GM06990 (cell line): ENCODE results near the gene WDTC1.
A peak's percentile ranks its signal among the peaks of the same experiment; 100 is the strongest.

Experiments used
- DNase-seq: peaks from one replicate; pipeline ENCODE4 v3.0.0-alpha.2; 2011; ENCODE audit not compliant: insufficient read length; ENCODE audit errors: extremely low read depth
- H3K27me3 ChIP-seq: replicated peaks from 2 replicates; pipeline ENCODE4 v1.6.0; 2011; ENCODE audit warnings: low read length; ENCODE audit not compliant: control insufficient read depth, insufficient read depth
- H3K36me3 ChIP-seq: 2 replicates; pipeline ENCODE4 v1.5.1; 2011; ENCODE audit warnings: low read length; ENCODE audit not compliant: control insufficient read depth, insufficient read depth
- H3K4me3 ChIP-seq: replicated peaks from 2 replicates; pipeline ENCODE4 v1.5.1; 2011; ENCODE audit warnings: low read depth, mild to moderate bottlenecking, control low read depth, low read length
- TF ChIP-seq, protein P1 (sequence below): IDR thresholded peaks from 2 replicates; pipeline ENCODE4 v1.5.1; 2011; ENCODE audit warnings: low read length, control low read depth, mild to moderate bottlenecking, inconsistent platforms; ENCODE audit not compliant: insufficient read depth, poor library complexity, severe bottlenecking

WDTC1 gene

DNA sequence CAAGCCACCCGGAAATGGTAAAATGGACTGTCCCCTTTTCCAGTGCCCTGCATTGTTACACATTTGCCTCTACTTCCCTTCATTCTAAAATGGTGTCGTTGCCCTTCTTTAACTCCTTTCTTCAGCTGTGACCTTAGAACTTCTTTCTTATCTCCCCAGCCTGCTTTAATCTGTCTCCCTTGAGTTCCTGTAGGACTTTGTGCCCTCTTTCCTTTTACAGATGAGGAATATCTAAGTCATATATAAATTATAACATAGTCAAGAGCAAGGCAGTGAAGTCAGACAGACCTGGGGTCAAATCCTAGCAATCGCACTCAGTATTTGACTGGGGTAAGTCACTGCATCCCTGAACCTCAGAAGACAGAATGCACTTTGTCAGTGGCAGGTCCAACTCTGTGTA, 56.1 kb downstream of the WDTC1 start:
- no peaks in the 10 kb centered on the region for H3K27me3 ChIP-seq
- no peak overlapping the region for H3K4me3 ChIP-seq
- no peak for DNase-seq
- peaks cover 7% of the 10 kb centered on the region for H3K36me3 ChIP-seq
- TF ChIP-seq, protein P1, sequence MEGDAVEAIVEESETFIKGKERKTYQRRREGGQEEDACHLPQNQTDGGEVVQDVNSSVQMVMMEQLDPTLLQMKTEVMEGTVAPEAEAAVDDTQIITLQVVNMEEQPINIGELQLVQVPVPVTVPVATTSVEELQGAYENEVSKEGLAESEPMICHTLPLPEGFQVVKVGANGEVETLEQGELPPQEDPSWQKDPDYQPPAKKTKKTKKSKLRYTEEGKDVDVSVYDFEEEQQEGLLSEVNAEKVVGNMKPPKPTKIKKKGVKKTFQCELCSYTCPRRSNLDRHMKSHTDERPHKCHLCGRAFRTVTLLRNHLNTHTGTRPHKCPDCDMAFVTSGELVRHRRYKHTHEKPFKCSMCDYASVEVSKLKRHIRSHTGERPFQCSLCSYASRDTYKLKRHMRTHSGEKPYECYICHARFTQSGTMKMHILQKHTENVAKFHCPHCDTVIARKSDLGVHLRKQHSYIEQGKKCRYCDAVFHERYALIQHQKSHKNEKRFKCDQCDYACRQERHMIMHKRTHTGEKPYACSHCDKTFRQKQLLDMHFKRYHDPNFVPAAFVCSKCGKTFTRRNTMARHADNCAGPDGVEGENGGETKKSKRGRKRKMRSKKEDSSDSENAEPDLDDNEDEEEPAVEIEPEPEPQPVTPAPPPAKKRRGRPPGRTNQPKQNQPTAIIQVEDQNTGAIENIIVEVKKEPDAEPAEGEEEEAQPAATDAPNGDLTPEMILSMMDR, result no peak

DNA sequence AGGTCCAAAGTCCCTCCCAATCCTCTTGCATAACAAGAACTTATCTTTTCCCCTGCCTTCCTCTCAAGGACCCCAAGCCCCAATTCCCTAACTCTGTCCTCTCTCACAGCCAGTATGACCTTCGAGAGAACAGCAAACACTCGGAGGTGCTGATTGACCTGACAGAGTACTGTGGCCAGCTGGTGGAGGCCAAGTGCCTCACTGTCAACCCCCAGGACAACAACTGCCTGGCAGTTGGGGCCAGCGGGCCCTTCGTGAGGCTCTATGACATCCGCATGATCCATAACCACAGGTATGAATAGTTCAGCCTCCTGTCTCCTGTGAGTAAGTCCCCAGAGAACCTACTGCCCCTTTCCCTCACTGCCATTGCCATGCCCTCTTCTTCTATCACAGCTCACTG, 57.7 kb downstream of the WDTC1 start:
- peaks cover 15% of the 10 kb centered on the region for H3K36me3 ChIP-seq
- DNase-seq, result no peak

DNA sequence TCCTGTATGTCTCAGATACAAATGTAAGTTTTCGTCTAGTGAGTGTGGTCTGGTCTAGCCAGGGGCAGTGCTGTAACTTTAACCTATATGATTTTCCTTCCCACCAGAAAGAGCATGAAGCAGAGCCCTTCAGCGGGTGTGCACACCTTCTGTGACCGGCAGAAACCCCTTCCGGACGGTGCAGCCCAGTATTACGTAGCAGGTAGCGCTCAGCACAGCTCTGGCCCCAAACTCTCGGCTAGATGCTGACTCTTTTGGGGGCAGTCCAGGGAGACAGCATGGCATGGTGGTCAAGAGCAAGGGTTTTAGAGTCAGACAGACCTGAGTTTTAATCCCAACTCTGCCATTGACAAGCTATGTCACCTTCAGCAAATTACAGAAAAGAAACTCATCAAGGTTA, 59.5 kb downstream of the WDTC1 start:
- TF ChIP-seq, protein P1, result no peak
- Histone ChIP-seq H3K4me3 (no peak overlapping the region), H3K27me3 (no peaks in the 10 kb centered on the region), H3K36me3 (peaks cover 18% of the 10 kb centered on the region)
- DNase-seq, result no peak

More for the DNA sequence above, 57.7 kb downstream of the WDTC1 start:
- Histone ChIP-seq H3K27me3 (no peaks in the 10 kb centered on the region), H3K4me3 (no peak overlapping the region)
- TF ChIP-seq, protein P1, result no peak

DNA sequence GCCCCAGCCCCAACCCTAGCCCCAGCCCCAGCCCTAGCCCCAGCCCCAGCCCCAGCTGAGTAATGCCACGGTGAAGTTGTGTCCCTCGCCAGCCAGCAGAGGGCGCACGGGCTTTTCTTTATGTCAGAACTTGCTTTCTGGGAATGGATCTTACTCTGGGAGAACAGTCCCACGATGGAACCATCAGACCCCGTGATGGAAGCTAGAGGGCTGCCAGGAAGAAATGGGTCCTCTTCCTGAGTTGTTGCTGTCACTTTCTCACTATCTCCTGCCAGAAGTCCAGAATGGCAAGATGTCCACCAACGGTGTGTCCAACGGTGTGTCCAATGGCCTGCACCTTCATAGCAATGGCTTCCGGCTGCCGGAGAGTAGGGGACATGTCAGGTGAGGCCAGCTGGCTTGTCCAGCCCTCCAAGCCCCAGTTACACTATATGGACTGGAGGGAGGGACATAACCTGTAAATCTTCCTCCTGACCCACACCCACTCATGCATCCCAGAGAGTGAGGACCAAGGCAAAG, 62.4 kb downstream of the WDTC1 start:
- Histone ChIP-seq H3K27me3 (no peaks in the 10 kb centered on the region), H3K36me3 (peaks cover 28% of the 10 kb centered on the region), H3K4me3 (no peak overlapping the region)
- TF ChIP-seq, protein P1, result peak; percentile 80
- no peak for DNase-seq

DNA sequence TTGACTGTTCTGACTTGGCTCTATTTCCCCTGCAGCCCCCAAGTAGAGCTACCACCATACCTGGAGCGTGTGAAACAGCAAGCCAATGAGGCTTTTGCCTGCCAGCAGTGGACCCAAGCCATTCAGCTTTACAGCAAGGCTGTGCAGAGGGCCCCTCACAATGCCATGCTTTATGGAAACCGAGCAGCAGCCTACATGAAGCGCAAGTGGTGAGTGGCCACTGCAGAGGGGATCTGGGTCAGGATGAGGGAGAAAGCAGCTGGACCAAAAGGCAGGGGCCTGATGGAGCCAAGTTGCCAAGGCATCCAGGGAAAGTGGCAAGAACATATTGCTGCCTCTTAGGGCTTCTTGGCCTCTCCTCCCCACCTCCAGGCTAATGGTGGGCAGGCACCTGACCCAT, 63.5 kb downstream of the WDTC1 start:
- TF ChIP-seq, protein P1, result no peak

More for the DNA sequence above, 63.5 kb downstream of the WDTC1 start:
- Histone ChIP-seq H3K4me3 (no peak overlapping the region), H3K36me3 (peaks cover 27% of the 10 kb centered on the region), H3K27me3 (no peaks in the 10 kb centered on the region)
- DNase-seq, result no peak
